ENCODE results near the gene FGGY. TPM values are rescaled to one million over a fixed set of nuclear protein-coding genes. Genes with fewer than 3 reads are reported as not detected.

Gene FGGY
- total RNA-seq, 1 experiment from 2014 or later: 14.6 TPM

GRCh38 chr1:59601811-59602210 lies 304.9 kb downstream of the FGGY start:
- Histone ChIP-seq H3K79me1 (ENCODE audit: insufficient read depth, low read depth, low read length, poor library complexity, severe bottlenecking) (no peaks in the 10 kb centered on the region), H3K18ac (ENCODE audit: insufficient read length, low read depth, low read length) (no peak overlapping the region), H2BK12ac (ENCODE audit: insufficient read length, low read depth, low read length) (no peak overlapping the region), H3K14ac (ENCODE audit: insufficient read depth, low read length) (no peak overlapping the region), H3K23ac (ENCODE audit: insufficient read length, low read depth, low read length) (no peak overlapping the region), H3K4me2 (ENCODE audit: insufficient read depth, insufficient read length, low read length) (no peak overlapping the region), H2AFZ (ENCODE audit: low read length) (no peak overlapping the region), H3K9me3 (ENCODE audit: control insufficient read depth, low read depth, low read length) (no peaks in the 10 kb centered on the region), H3K27ac (ENCODE audit: insufficient read length, low read depth, low read length) (no peak overlapping the region), H4K20me1 (ENCODE audit: control insufficient read depth, insufficient read depth, insufficient read length) (no peaks in the 10 kb centered on the region), H2BK20ac (ENCODE audit: low read depth, low read length, poor library complexity, severe bottlenecking) (no peak overlapping the region), H3K79me2 (ENCODE audit: insufficient read depth, low read length) (no peaks in the 10 kb centered on the region), H3T11ph (ENCODE audit: low read length) (no peak overlapping the region), H3K4me1 (ENCODE audit: insufficient read depth, low read length) (peaks cover 3% of the 10 kb centered on the region; the same call in 1 of the 2 replicates), H4K91ac (ENCODE audit: insufficient read length, low read depth, low read length) (no peak overlapping the region), H2BK120ac (ENCODE audit: low read depth, low read length, poor library complexity, severe bottlenecking) (no peak overlapping the region), H3K27me3 (ENCODE audit: insufficient read depth, low read length) (no peaks in the 10 kb centered on the region), H3K23me2 (ENCODE audit: insufficient read length, low read depth, low read length, poor library complexity, severe bottlenecking) (no peaks in the 10 kb centered on the region), H3K56ac (ENCODE audit: insufficient read length, low read depth, low read length) (no peak overlapping the region), H2BK15ac (ENCODE audit: low read depth, low read length) (no peak overlapping the region), H4K5ac (ENCODE audit: insufficient read length, low read depth, low read length) (no peak overlapping the region), H4K8ac (replicated peaks; ENCODE audit: insufficient read length, low read depth, low read length) (no peak overlapping the region), H3K4ac (ENCODE audit: low read depth, low read length) (no peak overlapping the region), H3K9ac (ENCODE audit: extremely low read depth, insufficient read length, low read length) (no peak overlapping the region), H2AK5ac (ENCODE audit: insufficient read length, low read length) (no peak overlapping the region), H2BK5ac (ENCODE audit: insufficient read length, low read length) (no peak overlapping the region)
- Mint-ChIP-seq H3K4me3 (no peak overlapping the region), H3K36me3 (ENCODE audit: insufficient read depth in 1 of 3, low read depth in 3 of 3) (no peaks in the 10 kb centered on the region), H3K4me1 (peaks cover 5 to 6% of the 10 kb centered on the region in 2 experiments; a peak in 3 of 4 replicates), H3K27me3 (ENCODE audit: low read depth) (no peaks in the 10 kb centered on the region), H3K27ac (no peak overlapping the region), H3K9me3 (no peaks in the 10 kb centered on the region)
- no peak for DNase-seq
- no peak for TF ChIP-seq CTCF (conservative IDR thresholded peaks at IDR 0.05)
